Fibroblast of skin of abdomen (primary cell): ENCODE results near the gene EIF4E1B. TPM values are rescaled to one million over a fixed set of nuclear protein-coding genes. Genes with fewer than 3 reads are reported as not detected.
"Not testable (repeated sequence)": the region's sequence is repeated elsewhere in the genome, so short reads cannot be mapped to it uniquely, and the experiment has no call there.

Source experiments
- DNase-seq: peaks from one replicate; pipeline ENCODE4 v3.0.0-alpha.2; 2013
- polyA plus RNA-seq, 2 experiments: library from polyadenylated mRNA; unstranded; fragments of 120-200 nt; gene quantifications; one replicate each; pipeline ENCODE4 v1.2.1, GENCODE V29; 2013; ENCODE audit not compliant: insufficient read length in 2 of 2

The EIF4E1B gene, protein sequence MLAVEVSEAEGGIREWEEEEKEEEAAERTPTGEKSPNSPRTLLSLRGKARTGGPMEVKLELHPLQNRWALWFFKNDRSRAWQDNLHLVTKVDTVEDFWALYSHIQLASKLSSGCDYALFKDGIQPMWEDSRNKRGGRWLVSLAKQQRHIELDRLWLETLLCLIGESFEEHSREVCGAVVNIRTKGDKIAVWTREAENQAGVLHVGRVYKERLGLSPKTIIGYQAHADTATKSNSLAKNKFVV
- not detected for polyA plus RNA-seq (2013, experiment 1 of 2; ENCODE audit: insufficient read length)
- not detected for polyA plus RNA-seq (2013, experiment 2 of 2; ENCODE audit: insufficient read length)

DNA sequence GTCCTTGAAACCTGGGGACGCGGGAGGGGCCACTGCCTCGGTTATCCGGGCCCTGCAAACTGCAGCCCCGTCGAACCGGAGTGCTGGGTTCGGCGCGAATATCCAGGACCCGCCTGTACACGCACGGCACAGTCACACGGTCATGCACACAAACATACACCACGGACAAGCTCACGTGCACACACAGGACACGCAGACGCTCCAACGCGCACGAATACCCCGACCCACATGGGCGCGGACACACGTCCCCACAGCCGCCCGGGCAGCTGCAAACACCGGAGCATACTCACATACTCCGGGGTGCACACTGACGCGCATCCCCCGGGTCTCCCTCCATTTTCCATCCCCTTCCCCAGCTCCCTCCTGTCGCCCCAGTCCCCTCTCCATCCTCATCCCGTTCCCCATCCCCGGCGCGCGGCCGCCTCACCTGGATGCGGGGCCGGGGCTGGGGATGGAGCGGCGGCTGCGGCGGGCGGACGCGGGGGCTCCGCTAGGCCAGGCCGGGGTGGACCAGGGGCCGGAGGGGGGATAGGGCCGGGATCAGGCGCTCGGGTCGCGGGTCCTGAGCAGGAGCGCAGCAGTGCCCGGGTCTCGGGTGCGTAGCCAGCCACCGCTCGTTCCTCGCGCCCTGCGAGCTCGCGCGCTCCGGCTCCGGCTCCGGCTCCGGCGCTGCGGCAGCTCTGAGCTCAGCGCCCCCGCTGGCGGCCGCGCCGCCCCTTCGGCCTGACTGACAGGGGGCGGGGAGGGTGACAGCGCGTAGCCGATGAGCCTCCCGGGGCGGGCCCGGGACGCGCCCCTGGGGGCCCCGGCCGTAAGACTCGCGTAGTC is at the start of gene EIF4E1B, which contains the start of gene SNCB:
EIF4E1B (plus strand) TSS at position 823 of the 828 bp plus-strand sequence. CDS start 12,113 bp downstream, outside the sequence.
SNCB (minus strand) TSS at position 682 of the 828 bp plus-strand sequence. CDS start 880 bp downstream, outside the sequence.
- peak; percentile 25 for DNase-seq

- DNase-seq: no peak
Measured at GRCh38 chr5:176581361-176581760, 49.1 kb upstream of the EIF4E1B start.

DNA sequence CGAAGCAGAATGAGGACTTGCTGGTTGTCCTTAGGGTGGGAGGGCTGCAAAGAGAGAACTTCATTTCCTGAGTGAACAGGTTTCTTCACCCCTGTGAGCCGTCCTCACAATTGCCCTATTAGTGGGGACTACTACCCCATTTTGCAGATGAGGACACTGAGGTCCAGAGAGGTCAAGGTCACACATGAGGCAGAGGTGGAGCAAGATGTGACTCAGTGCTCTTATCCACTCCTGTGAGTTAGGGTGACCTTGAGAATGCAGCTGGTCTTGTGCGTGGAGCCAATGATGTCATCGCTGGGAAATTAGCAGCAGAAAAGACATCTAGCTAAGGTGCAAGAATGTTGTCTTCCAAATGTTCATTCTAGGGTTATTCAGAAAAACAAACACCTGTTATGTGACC is 47.4 kb upstream of the EIF4E1B start:
- DNase-seq: no peak

DNA sequence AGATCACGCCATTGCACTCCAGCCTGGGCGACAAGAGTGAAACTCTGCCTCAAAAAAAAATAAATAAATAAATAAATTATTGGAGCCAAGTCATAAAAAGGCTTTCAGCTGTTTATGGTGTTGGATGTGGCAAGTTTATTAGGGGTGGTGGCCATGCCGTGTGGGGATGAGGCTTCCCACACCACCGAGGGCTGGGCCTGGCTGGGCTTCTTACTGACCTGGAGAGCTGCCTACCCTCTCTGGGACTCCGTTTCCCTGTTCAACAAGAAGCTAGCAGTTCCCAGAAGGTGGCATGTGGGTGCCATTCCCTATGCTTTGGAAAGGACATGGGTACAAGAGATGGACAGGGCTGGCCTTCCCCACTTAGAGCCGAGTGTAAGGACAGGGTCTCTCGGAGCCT is 43.1 kb upstream of the EIF4E1B start:
- no peak for DNase-seq

DNA sequence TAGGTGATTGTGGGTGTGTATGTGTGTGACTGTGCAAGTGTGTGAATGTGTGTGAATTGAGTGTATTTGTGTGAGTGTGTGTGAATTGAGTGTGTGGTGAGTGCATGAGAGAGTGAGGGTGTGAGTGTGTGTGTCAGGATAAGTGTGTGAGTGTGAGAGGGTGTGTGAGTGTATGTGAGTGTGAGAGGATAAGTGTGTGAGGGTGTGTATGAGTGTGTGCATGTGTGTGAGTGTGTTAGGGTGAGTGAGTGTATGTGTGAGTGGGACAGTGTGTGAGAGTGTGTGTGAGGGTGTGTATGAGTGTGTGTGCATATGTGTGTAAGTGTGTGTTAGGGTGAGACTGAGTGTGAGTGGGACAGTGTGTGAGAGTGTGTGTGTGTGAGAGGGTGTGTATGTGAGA is 42.2 kb upstream of the EIF4E1B start:
- no peak for DNase-seq

GRCh38 chr5:176589039-176589769 is 41.3 kb upstream of the EIF4E1B start:
- DNase-seq: no peak

DNA sequence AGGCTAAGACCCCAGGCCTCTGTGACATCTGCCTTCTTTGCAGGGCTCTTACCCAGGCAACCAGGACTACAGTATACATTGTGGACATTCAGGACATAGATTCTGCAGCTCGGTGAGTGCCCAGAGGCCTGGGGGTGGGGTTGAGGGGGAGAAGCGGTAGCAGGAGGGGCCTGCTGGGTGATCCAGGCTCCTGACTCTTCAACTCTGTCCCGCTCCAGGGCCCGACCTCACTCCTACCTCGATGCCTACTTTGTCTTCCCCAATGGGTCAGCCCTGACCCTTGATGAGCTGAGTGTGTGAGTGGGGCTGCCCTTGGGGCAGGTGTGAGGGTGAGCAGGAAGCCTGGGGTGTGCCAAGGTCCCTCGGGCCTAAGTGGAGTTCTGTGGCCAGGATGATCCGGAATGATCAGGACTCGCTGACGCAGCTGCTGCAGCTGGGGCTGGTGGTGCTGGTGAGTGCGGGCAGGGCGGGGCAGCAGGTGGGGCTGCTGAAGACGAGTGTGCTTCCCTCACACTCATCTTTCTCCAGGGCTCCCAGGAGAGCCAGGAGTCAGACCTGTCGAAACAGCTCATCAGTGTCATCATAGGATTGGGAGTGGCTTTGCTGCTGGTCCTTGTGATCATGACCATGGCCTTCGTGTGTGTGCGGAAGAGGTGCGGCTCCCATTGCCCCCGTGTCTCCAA is 40.3 kb upstream of the EIF4E1B start:
- DNase-seq: no peak

DNA sequence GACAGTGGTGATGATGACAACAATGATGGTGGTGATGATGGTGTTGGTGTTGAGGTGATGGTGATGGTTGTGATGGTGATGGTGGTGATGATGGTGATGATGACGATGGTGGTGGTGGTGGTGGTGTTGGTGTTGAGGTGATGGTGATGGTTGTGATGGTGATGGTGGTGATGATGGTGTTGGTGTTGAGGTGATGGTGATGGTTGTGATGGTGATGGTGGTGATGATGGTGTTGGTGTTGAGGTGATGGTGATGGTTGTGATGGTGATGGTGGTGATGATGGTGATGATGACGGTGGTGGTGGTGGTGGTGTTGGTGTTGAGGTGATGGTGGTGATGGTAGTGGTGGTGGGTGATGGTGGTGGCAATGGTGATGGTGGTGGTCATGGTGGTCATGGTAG is 38.8 kb upstream of the EIF4E1B start:
- not testable (repeated sequence) for DNase-seq

GRCh38 chr5:176592573-176592972 is 37.9 kb upstream of the EIF4E1B start:
- no peak for DNase-seq

DNA sequence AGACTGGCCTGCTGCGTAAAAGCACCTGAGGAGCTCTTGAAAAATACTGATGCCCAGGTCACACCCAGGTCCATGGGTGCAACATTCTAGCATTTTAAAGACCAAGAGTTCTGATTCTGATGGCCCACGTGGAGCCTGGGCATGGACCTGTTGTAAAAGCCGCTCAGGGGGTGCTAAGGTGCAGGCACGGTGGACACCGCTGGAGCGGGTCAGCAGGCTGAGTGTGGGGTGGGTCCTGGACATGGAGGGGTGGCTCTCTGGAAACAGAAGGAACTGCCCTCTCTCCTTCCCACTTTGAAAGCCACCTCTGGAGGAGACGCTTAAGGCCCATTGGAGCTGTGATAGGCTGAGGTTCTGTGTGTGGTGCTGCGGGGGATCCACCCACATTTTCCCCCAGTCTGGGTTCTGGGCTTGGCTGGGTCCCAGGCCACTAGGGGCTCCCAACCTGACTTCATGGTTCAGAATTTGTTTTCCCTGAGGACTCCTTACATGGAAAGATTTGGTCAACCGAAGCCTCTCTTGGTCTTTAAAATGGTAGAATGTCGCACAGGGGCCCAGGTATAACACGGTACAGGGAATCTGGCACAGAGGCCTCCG is 37.1 kb upstream of the EIF4E1B start:
- no peak for DNase-seq

DNA sequence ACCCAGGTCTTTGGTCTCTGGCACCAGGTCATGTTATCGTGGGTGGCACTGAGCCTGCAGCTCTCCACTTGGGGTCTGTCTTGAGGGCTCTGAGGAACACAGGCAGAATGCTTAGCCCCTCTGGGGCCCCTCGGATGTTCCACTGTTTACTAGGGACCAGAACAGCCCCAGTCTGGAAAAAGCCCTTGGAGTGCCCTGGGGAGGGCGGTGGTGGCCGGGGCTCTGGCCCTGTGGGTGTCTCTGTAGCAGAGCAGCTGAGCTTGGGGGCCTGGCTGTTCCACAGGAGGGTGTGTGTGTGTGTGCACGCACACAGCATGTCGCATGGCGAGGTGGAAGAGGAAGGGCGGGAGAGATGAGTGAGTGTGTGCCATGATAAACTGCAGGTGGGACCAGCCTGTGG is 35.9 kb upstream of the EIF4E1B start:
- DNase-seq: no peak

- no peak for DNase-seq
Measured at GRCh38 chr5:176595386-176595943, 35.0 kb upstream of the EIF4E1B start.

- DNase-seq: no peak
Measured at GRCh38 chr5:176596069-176596644, 34.3 kb upstream of the EIF4E1B start.

DNA sequence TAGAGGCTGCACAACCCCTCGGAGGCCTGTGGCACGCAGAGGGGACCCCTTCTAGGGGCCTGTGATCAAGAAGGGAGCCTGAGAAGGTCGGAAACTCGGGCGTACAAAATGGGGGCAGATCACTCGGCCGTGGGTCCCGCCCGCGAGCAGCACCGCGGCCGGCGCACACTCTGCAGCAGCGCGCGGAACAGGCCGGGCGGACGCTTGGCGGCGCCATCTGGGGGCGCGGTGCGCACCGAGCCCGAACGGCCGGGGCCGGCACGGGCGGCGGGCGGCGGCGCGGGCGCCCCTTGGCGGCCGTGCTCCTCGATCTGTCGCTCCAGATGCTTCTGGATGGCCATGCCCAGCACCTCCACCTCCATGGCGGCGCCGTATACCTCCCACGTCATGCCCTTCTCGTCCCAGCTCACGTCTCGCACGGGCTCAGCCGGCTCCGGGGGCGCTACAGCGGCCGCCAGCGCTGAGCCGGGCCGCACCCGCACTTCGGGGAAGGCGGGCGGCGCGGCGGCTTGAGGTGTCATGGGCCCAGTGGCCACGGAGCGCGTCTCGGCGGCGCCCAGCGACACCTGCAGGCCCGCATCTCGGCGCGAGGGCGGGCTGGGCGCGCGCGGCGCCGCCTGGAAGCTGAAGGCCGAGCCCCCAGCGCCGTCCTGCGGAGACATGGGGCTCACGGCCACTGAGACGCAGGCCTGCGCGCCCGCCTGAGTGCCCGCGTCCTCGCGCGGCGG is 33.6 kb upstream of the EIF4E1B start:
- DNase-seq: peak; percentile 28

GRCh38 chr5:176597417-176598389 is 32.8 kb upstream of the EIF4E1B start:
- no peak for DNase-seq

DNA sequence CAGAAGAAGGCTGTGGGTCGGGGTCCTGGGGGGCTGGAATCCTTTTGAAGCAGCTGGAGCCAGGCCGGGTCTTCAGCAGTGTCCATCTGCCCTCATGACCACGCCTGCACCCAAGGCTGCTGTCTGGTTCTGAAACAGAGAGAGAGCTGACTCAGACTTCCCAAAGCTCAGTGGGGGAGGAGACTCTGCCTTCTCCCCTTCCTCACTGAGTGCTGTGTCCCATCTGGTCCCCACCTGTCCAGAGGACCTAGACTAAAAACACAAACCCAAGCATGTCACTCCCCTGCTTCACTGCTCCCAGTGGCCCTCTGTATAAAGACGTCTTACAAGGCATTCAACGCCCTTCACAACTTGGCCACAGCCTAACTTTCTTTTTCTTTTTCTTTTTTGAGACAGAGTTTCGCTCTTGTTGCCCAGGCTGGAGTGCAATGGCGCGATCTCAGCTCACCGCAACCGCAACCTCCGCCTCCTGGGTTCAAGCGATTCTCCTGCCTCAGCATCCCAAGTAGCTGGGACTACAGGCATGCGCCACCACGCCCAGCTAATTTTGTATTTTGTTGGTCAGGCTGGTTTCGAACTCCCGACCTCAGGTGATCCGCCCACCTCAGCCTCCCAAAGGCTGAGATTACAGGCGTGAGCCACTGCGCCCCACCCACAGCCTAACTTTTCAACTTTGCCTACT is 30.6 kb upstream of the EIF4E1B start:
- DNase-seq: peak; percentile 38

DNA sequence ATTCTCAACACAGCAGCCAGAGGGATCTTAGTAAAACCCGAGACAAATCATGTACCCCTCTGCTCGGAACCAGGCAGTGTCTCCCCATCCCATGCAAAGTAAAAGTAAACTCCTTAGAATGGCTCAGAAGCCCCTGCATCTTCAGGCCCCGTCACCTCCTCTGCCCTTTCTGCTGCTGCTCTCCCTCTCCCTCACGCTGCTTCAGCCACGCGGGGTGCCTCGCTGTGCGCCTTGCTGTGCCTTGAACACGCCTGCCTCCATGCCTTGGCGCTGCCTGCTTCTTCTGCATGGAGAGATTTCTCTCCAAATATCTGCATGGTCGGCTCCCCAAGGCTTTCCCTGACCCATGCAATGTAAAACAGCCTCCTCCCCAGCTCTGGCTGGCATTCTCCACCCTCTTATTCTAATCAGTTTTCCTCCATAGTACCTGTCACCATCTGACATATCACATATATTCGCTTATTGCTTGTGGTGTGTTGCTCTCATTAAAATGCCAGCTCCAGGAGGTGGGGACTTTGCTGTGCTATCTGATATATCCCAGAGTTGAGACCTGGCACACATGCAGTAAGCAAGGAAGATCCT is 28.5 kb upstream of the EIF4E1B start:
- no peak for DNase-seq

- no peak for DNase-seq
Measured at GRCh38 chr5:176603091-176603490, 27.4 kb upstream of the EIF4E1B start.
